Peyer's patch (tissue), 4 donors: Measurements from ENCODE around the gene PIKFYVE.

Experiments used
- CTCF ChIP-seq, 6 experiments: fragments of 450-650 bp in 4 of 6; fragments of 200-600 bp in 2 of 6; sonication (generic) in 1 of 6; IDR thresholded peaks; one replicate each; pipeline ENCODE4 v1.5.1; 2017 to 2019; ENCODE audit warnings: antibody characterized with exemption in 6 of 6, mild to moderate bottlenecking in 3 of 6, moderate library complexity in 1 of 6
- POLR2A ChIP-seq, 2 donors: fragments of 450-650 bp; IDR thresholded peaks; one replicate each; pipeline ENCODE4 v1.5.1; 2017; ENCODE audit warnings: antibody characterized with exemption in 2 of 2, mild to moderate bottlenecking in 2 of 2, moderate library complexity in 2 of 2

GRCh38 chr2:208266936-208267335 is 881 bp downstream of the PIKFYVE start:
- TF ChIP-seq CTCF (IDR thresholded peaks at IDR 0.05) (no peak), POLR2A (IDR thresholded peaks at IDR 0.05) (no peak)
